GM19372 (cell line): ENCODE data around the gene CDHR2.

Experiments
- ATAC-seq: cut with Tn5 transposase; IDR thresholded peaks from one replicate; pipeline ENCODE4 v1.9.1; 2021; ENCODE audit warnings: mild to moderate bottlenecking, low read depth, moderate library complexity; ENCODE audit not compliant: unreplicated experiment

The CDHR2 gene

DNA sequence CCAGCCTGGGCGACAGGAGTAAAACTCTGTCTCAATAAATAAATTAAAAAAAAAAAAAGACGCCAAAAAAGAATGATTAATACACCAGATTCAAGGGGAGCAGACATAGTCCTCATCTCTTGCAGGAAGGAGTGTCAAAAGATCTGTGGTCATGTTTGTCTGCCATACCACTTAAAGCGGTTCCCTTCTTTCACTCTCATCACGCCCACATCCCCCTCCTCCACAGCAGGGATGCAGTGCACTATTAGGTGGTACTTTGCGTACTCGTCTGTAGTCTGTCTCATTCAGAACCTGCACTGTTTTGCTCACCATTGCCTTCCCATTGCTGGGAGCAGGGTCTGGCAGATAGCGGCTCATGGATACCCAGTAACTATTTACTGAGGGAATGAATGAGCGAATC lies 11.2 kb downstream of the CDHR2 start:
- no peak for ATAC-seq

DNA sequence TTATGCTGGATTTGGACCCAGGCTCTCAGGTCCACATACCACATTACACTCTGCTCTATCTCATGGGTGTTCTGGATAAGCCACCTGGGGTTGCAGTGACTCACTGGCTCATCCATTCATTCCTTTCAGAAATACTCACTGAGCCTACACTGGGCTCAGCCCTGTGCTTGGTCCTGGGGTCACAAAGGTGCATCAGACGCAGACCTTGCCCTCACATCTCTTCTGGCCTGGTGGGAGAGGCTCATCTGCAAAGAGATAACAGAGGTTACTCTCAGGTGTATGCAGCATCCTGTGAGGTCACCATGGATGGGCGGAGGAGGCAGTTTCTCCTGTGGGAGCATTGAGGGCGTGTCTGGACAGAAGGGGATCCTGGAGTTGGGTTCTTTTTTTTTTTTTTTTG lies 12.1 kb downstream of the CDHR2 start:
- no peak for ATAC-seq

GRCh38 chr5:176562189-176562588 lies 13.0 kb downstream of the CDHR2 start:
- no peak for ATAC-seq

DNA sequence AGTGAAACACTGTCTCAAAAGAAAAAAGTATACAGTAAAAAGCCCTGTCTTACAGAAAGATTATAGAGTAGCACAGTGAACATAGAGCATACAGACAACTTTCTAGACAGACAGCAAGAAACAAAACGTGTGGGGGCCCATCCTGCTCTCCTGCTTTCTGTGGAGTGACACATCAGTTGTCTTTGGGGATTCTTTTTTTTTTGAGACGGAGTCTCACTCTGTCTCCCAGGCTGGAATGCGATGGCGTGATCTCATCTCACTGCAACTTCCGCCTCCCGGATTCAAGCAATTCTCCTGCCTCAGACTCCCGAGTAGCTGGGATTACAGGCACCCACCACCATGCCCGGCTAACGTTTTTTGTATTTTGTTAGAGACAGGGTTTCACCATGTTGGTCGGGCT lies 14.9 kb downstream of the CDHR2 start:
- no peak for ATAC-seq

DNA sequence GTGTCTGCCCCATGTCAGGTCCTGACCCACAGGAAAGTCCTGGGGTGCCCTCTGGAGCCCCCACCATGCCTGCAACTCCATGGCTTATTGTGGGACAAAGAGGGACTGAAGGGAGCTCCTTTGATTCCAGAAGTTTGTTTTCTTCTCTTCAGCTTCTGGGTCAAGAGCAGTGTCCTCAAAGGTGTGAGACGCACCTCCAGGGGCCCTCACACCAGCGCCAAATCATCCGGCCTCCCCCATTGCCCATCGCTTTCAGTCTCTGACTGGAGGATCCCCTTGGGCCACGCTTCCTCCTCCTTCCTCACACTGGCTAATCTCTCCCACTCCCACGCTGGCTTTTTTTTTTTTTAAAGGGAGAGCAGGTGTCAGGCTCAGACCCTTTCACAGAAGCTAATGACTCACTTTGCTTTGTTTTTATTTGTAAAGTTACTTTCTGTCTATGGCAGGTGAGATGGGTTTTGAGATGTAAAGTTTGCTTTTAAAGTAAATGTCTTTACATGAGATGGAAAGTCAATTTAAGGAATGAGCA lies 16.7 kb downstream of the CDHR2 start:
- ATAC-seq: no peak

DNA sequence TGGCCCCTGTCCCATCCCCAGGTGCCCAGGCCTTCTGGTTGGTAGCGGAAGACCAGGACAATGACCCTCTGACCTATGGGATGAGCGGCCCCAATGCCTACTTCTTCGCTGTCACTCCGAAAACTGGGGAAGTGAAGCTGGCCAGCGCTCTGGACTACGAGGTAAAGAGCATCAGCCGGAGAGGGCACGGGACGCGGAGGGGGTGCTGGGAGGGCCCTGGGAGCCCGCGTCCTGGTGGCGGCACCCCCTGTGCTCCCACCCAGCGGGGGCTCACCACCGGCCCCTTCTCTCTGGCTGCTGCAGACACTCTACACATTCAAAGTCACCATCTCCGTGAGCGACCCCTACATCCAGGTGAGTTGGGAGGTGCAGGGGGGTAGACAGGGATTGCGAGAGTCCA lies 19.5 kb downstream of the CDHR2 start:
- no peak for ATAC-seq

GRCh38 chr5:176570044-176570443 lies 20.9 kb downstream of the CDHR2 start:
- ATAC-seq: no peak

DNA sequence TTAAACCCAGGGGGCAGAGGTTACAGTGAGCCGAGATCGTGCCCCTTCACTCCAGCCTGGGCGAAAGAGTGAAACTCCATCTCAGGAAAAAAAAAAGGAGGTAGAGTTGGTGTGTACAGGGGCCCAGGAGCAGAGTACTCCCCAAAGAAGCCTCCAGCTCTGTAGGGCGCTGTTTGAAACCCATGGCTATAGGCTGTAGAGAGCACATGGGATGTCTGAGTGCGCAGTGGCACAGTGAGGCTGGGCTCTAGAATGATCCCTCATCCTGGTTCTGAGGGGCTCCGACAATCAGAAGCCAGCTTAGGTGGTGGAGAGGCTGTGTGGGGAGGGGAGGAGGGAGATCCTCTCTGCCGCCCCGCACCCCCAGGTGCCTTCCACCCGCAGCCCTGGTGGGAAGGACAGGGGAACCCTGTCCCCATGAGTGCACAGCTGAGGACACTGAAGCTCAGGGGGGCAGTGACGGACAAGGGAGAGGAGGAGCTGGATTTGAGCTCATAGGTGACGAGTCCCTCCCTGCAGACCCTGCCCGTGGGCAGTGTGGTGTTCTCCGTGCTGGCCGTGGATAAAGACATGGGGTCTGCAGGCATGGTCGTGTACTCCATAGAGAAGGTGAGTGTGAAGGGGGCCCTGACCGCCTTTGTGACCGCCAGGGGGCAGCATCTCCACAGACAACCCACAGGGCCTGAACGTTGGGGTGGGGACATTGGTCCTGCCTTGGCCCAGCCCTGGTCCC lies 24.6 kb downstream of the CDHR2 start:
- ATAC-seq: no peak

GRCh38 chr5:176574297-176574591 lies 25.1 kb downstream of the CDHR2 start:
- no peak for ATAC-seq

- no peak for ATAC-seq
Measured at GRCh38 chr5:176575066-176575465, 25.9 kb downstream of the CDHR2 start.

- no peak for ATAC-seq
Measured at GRCh38 chr5:176575488-176576422, 26.6 kb downstream of the CDHR2 start.

DNA sequence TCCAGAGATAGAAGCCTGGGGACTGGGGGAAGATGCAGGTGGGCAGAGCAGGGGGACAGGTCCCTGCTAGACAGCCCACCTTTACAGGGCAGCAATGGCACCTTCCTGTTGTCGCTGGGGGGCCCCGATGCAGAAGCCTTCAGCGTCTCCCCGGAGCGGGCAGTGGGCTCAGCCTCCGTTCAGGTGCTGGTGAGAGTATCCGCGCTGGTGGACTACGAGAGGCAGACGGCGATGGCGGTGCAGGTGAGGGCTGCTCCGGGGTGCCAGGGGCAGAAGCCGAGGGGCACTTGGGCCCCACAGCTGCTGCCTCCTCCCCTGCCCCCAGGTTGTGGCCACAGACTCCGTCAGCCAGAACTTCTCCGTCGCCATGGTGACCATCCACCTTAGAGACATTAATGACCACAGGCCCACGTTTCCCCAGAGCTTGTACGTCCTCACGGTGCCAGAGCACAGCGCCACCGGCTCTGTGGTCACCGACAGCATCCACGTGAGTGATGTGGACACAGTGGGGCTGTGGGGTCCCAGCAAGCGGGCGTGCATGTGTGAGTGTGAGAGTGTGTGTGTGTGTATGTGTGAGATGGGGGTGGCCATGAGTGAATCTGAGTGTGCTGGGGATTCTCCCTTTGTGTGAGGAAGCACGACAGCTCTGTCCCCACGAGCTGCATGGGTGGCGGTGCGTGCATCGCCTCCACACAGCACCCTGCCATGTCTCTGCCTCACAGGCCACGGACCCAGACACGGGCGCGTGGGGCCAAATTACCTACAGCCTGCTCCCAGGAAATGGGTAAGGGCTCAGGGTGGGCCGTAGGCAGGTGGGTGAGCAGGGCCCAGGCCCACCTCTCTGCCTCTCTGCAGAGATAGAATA lies 28.4 kb downstream of the CDHR2 start:
- no peak for ATAC-seq

DNA sequence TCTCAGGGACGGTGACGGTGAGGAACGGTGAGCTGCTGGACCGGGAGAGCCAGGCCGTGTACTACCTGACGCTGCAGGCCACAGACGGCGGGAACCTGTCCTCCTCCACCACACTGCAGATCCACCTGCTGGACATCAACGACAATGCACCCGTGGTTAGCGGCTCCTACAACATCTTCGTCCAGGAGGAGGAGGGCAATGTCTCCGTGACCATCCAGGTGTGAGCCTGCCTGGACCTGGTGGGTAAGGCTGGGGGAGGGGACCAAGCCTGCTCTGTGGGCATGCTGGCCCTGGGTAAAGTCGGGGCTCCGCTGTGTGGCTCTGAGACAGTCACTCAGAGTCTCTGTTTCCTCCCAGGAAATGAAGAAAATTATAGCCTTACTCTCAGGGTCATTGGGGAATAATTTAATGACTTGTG lies 29.3 kb downstream of the CDHR2 start:
- peak; percentile 65 for ATAC-seq

DNA sequence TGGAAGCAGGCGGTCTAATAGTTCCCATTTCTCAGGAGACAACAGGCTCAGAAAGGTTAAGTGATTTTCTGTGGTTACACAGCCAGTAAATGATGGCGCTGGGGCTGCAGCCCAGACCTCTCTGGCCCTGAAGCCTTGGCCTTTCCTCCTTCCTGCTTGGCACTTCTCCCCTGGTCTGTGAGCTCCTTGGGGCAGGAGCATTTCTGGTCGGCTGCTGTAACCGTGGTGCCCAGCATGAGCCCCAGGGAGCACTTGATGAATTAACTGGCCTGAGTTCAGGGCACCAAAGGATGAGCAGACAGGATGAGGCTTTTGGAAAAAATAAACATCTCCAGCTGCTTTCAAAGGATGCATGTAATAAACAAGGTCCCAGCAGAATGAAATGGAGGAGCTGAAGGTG lies 30.2 kb downstream of the CDHR2 start:
- ATAC-seq: no peak

- no peak for ATAC-seq
Measured at GRCh38 chr5:176581361-176581760, 32.2 kb downstream of the CDHR2 start.

DNA sequence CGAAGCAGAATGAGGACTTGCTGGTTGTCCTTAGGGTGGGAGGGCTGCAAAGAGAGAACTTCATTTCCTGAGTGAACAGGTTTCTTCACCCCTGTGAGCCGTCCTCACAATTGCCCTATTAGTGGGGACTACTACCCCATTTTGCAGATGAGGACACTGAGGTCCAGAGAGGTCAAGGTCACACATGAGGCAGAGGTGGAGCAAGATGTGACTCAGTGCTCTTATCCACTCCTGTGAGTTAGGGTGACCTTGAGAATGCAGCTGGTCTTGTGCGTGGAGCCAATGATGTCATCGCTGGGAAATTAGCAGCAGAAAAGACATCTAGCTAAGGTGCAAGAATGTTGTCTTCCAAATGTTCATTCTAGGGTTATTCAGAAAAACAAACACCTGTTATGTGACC lies 33.9 kb downstream of the CDHR2 start:
- ATAC-seq: no peak

GRCh38 chr5:176587398-176587797 lies 38.3 kb downstream of the CDHR2 start:
- ATAC-seq: no peak

- no peak for ATAC-seq
Measured at GRCh38 chr5:176588297-176588696, 39.2 kb downstream of the CDHR2 start.

- ATAC-seq: no peak
Measured at GRCh38 chr5:176589039-176589769, 40.1 kb downstream of the CDHR2 start.
